KBM-7 (cell line): Measurements from ENCODE around the gene ADAM12.
"Not testable (repeated sequence)": the region's sequence is repeated elsewhere in the genome, so short reads cannot be mapped to it uniquely, and the experiment has no call there.

Experiments
- DNase-seq: peaks from one replicate; pipeline ENCODE4 v3.0.0-alpha.2; 2015
- in situ Hi-C: fragments of 300-500 bp; cut with MboI; formaldehyde crosslinking; loops from 2 replicates; pipeline ENCODE4 v1.14.3; 2020; ENCODE audit warnings: low sequenced_read_pairs, low pct_unique_long_range_greater_than_20kb, mixed read lengths

Gene ADAM12

DNA sequence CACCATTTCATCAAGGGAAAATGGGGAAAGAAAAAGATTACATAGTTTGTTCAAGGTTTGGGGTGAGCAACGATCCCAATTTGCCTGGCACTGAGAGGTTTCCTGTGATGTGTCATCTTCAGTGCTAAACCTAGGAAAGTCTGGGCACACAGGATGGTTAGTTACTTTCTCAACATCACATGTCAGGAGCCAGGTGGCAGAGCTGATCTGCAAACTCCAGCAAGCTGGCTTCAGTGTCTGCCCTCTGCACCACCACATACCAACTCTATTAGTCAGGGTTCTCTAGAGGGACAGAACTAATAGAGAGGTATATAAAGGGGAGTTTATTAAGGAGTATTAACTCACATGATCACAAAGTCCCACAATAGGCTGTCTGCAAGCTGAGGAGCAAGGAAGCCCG lies 11.3 kb downstream of the ADAM12 start:
- no peak for DNase-seq
- in situ Hi-C loops, result no loop called here

DNA sequence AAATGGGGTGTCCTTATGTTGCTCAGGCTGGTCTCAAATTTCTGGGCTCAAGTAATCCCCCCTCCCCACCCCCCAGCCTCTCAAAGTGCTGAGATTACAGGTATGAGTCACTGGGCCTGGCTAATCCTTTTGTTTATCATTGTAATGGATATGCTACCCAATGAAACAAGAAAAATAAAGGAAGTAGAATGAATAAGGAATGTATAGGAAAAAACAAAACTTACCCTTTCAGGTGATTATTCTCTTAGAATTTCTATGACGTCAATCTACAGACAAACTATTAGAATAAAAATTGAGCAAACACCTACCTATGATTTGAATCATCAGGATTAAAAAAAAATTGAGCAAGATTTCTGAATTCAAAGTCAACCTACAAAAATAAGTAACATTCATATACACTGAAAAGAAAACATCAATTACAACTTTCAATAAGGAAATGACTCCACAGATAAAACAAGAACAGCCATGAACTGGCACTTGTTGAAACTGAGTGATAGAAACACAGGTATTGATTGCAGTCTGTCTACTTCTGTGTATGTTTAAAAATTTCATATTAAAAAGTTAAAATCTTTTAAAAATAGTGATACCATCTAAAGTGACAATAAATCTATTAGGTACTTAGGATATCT lies 12.2 kb downstream of the ADAM12 start:
- no peak for DNase-seq
- in situ Hi-C loops, result no loop called here

DNA sequence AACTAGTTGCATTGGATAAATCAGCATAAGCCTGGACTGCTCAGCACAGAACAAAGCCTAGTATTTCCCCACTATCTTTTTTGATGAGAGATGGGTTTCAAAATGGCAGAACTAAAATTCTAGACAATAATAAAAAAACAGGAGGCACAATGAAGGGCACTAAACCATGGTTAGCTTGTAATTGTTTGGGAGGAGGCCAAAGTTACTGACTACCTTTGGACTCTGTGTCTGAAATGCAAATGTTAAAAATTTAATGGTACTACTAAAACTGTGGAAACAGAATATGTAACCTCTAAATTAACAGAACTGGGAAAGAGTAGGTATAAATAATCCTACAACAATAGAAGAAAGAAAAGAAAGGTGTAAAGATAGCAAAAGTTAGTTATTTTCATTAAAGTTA lies 13.0 kb downstream of the ADAM12 start:
- in situ Hi-C loops, result no loop called here
- no peak for DNase-seq

DNA sequence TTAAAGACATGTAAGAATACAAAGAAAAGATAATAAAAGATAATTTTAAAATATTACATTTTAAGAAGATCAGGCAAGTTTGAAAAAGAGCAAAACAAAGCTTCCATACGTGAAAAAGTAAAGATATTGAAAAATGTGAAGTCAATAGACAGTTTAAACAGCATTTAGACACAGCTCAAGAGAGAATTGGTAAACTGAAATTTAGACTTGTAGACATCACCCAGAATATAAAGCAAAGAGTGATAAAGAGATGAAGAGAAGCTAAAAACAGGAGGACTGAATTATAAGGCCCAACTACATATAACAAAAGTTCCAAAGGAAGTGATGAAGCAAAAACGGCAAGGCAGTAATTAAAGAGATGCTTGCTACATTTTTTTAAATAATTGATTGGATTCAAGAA lies 13.8 kb downstream of the ADAM12 start:
- no peak for DNase-seq
- in situ Hi-C loops, result no loop called here

DNA sequence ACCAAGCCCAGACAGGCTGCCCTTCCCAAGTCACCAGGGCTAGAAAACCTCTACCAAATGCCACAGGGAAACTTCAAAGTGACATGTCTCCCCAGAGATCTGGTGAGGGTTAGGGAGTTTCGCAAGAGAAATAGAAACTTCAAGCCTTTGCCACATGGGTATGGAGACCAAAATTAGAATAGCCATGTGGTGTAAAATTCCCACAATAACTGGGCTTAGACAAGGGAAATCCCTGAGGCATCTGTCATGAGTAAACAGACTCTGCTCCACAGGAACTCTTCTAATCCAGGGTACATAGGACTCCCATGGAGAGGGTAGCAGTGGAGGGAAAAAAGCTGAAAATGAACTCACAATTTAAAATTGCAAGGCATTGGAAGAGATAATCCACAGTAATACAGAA lies 14.3 kb downstream of the ADAM12 start:
- DNase-seq, result no peak
- in situ Hi-C loops, result no loop called here

DNA sequence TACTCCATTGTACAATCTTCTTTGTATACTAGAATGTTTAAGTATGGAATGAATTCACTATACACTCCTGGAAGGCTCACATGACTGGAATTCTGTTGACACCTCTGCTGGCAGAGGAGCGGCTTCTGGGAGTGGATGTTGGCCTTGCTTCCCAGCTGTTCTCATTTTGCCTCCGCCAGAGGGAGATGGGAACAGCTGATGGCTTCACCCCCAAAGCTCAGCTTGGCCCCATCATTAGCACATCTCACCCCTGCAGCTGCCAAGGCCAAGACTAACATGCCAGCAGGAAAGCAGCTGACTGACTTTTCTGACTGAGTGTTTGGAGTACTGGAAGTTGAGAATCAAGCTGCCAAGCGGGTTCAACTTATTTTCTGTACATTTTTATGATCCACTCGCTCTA lies 15.1 kb downstream of the ADAM12 start:
- DNase-seq, result no peak
- in situ Hi-C loops, result no loop called here

DNA sequence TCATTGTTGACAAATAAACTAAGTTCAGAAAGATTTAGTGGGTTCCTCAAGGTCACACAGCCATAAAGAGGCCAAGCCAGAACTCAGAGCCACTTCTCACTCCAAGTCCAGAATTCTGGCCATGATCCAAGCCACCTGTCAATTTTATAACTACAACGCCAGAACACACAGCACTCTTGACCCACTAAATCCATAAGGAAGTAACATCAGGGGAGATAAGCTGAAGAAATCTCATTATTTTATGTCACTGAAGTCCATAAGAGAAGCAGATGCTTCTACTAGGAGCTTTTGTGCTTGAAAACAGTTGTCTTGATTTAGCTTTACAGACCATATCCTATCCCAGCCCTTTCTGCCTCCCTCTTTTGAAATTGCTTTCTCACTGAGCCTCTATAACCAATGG lies 15.9 kb downstream of the ADAM12 start:
- in situ Hi-C loops, result no loop called here
- DNase-seq, result no peak

DNA sequence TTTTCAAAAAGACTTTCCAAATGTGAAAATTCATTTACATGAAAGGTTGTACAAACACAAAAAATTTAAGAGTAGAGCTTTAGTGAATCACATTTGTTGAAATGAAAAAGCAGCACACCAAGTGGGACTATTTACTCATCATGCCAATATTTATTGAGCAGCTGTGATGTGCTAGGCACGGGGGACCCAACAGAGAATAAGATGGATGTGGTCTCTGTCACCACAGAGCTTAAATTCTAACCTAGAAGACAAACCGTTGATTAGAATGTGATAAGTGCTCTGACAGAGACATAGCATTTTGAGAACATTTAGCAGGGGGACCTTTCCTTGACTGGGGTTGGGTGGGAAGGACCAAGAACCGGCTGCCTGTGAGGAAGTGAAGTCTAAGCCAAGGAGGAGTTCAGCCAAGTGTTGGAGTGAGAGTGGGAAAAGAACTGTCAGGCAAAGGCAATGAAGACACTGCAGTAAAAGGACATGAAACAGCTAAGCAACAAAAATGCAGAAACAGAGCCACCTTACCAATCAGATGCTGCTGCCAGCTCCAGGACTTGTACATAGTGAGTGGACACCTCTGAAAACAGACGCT lies 19.1 kb downstream of the ADAM12 start:
- DNase-seq, result no peak
- in situ Hi-C loops, result no loop called here

DNA sequence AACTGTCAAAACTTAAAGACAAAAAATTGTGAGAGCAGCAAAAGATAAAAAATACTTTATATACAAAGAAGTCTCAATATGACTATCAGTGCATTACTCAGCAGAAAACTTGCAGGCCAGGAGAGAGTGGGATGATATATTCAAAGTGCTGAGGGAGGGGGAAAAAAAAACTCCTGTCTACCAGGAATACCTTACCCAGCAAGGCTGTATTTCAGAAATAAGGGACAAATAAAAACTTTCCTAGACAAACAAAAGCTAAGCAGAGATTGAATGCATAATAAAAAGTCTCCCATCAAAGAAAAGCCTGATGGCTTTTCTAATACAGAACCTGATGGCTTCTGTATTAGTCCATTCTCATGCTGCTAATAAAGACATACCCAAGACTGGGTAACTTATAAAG lies 31.1 kb downstream of the ADAM12 start:
- no peak for DNase-seq
- in situ Hi-C loops, result no loop called here

DNA sequence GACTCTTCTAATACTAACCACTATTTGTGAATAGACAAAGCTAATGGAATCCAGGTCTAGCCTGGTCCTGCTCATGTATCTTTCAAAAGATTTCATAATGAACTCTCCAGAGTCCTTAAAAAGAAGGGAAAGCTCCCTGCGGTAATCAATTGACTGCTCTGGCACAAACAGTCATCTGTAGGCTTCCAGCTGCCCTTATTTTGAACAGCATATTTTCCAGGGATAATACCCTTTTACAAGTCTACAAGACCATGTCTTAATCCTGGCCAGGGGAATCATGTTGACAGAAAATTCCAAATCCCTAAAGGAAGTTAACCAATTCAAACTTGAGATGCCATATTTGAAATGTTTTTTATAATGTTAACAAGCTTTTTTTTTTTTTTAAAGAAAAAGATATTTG lies 34.6 kb downstream of the ADAM12 start:
- DNase-seq, result no peak
- in situ Hi-C loops, result no loop called here

DNA sequence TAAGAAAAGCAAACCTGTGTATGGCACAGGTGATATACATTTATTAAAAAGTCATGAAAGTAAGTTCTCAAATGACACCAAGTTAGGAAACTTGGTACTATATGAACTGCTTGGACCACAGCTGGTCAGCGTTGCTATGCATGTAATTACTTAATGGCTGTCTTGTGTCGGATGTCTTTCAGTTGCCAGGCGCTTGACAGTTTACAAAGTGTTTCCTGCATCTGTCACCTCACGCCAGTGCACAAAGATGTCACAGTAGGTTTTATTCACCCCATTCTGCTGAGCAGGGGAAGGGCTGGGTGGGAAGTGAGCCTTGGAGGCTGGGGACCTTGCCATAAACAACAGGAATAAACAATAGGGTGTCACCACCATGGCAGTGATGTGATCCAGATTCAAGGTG lies 35.8 kb downstream of the ADAM12 start:
- in situ Hi-C loops, result no loop called here
- no peak for DNase-seq

DNA sequence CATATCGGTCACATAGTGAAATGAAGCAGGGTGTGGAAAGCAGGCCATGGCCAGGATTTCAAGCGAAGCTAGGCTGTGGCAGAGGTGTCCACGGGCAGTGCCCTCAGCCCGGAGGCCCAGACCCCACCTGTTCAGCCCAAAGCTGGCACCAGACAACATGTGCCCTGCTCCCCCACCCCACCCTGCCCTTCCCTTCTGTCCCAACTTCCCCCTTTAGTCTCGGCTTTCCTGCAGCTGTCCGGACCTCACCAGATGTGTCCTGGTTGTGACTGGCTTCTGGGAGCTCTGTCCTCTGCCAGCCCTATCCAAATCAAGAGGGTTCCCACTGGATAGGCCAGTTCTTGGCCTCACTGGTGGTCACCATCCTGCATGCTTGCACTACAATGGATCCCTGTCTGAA lies 37.3 kb downstream of the ADAM12 start:
- no peak for DNase-seq
- in situ Hi-C loops, result no loop called here

DNA sequence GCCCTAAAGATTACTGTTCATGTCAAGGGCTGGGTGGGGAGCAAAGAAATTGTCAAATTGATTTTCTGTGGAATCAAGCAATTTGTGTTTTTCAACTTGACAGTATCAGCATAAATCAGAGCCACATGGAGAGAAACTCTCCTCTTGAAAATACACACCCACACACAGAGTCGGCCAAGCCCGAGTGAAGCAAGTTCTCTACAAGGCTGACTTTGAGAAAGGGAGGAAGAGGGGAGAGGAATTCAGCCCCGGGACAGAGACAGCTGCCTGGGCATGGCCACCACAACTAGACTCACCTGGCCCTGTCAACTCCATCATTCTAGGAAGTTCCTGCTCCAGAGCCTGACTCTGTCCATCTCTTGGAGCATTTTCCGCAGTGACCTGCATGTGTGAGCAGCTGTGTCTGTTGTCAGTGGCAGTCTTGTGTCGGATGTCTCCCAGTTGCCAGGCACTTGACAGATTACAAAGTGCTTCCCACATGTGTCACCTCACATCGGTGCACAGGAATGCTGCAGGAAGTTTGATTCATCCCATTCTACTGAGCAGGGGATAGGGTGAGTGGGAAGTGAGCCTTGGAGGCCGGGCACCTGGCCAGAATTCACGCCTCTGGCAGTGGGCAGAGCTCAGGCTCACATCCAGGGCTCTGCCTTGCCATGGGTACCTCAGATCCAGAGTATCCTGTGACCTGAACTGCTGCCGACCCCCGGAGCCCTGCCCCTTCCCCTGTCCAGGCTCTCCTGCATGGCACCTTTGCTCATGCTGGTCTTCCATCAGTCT lies 37.9 kb downstream of the ADAM12 start:
- in situ Hi-C loops, result no loop called here
- no peak for DNase-seq

DNA sequence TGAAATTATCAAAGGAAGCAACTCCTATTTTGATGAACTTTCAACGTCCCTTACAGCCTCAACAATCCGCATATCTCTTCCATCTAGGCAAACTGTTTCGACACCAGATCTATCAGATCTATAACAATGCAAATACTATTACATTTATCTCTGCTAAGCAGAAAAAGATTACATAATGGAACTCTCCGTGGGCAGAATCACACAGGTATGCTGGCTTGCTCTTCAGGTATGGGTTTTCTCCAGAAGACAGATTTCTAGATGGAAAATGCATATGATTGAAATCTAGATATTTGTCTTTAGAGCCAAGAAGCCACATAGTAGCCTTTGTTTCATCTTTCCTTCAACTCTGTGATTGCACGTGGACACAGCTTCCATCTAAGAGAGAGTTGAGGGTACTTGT lies 38.6 kb downstream of the ADAM12 start:
- in situ Hi-C loops, result no loop called here
- DNase-seq, result no peak

DNA sequence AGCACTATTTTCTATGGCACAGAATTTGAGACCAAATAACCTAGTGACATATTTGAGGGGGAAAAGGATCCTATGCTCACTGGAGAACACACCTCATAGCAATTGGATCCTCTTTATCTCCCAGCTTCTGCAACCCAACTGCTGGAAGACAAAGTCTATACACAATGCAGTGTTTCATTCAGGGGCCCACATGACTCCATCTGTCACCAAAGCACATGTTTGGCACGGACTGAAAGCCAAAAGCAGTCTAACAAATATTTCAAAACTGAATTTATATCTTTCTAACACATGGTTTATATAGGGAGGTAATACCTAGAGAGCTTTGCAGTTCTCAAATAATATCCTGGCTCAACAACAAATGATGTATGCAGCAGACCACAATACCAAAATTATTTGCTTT lies 39.2 kb downstream of the ADAM12 start:
- in situ Hi-C loops, result no loop called here
- no peak for DNase-seq

DNA sequence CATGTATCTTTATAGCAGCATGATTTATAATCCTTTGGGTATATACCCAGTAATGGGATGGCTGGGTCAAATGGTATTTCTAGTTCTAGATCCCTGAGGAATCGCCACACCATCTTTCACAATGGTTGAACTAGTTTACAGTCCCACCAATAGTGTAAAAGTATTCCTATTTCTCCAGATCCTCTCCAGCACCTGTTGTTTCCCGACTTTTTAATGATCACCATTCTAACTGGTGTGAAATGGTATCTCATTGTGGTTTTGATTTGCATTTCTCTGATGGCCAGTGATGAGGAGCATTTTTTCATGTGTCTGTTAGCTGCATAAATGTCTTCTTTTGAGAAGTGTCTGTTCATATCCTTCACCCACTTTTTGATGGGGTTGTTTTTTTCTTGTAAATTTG lies 44.8 kb downstream of the ADAM12 start:
- in situ Hi-C loops, DNase-seq: not testable (repeated sequence)

DNA sequence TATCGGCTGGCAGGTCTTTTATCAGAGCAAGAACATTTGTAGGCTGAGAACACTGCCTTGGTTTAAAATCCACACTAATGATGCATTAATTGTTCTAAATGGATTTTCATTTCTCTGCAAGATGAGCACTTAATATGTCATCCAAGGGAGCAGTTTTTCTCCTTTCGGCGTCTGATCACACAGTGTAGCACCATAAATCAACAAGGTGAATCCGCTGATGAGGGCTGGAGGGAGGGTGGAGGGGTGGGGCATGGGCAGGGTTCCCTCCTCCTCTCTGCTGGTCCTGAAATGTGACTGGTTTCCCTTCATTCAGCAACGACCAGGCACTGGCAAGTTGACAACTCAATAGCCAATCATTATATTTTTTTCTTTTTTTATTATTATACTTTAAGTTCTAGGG lies 45.6 kb downstream of the ADAM12 start:
- DNase-seq, result no peak
- in situ Hi-C loops, result no loop called here

DNA sequence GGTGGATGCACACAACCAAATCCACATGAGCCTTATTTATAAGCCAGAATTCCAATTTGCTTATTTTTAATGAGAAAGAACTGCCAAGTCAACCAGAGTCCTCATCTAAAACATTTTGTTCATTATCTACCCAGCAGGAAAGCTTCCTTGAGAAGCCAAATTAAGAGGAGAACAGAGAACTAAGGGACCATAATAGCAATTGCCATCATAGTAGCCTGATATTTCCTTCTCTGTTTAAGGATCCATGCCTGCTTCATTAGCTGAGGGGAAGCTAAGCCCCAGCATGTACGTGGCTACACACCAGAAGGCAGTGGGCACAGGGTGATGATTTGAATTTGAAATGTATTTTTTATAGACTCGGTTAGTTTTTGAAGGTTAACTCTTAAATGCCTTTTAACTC lies 46.8 kb downstream of the ADAM12 start:
- no peak for DNase-seq
- in situ Hi-C loops, result no loop called here

DNA sequence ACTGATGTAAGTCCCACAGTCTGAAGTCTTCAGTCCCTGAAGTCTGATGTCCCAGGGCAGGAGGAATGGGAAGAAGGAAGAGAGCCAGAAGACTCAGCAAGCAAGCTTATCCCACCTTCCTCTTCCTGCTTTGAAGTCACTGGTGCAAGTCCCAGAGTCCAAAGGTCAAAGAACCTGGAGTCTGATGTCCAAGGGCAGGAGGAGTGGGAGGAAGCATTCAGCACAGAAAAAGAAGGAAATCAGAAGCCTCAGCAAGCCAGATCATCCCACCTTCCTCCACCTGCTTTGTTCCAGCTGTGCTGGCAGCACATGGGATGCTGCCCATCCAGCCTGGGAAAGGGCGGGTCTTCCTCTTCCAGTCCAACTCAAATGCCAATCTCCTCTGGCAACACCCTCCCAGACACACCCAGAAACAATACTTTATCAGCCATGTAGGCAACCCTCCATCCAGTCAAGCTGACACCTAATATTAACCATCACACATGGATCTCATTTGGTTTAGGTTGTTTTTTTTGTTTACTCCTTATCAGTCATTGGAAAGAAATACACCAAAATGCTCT lies 50.9 kb downstream of the ADAM12 start:
- in situ Hi-C loops, result no loop called here
- DNase-seq, result no peak

DNA sequence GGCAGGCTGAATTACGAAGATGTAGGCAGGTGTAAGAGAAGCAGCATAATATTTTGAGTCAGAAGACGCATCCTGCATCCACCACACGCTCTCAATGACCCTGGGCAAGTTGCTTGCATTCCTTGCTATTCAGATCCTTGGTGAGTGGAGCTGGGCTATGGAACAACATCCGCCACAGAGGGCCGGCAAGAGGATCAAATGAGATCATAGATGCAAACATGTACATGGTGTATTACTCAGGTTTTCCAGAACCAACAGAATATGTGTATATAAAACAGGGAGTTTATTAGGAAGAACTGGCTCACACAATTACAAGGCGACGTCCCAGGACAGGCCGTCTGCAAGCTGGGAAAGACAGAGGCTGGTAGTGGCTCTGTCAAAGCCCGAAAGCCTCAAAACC lies 51.5 kb downstream of the ADAM12 start:
- in situ Hi-C loops, result no loop called here
- DNase-seq, result no peak

DNA sequence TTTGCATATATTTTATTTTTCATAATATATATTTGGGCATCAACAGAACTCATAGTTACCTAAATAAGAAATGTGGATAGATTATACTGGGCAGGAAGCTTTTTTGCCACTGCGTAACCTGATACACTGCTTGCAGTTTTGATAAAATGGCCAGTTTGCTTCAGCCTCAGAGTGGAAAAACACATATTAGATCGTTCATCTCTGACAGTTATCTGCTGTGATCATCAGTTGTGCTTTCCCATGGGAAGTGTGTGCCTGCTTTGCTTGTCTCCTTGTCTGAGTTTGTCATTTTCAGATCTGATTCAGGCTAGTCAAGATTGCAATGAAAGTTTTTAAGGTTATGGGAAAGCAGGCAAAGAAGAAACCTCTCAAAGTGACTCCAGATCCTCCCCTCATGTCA lies 54.0 kb downstream of the ADAM12 start:
- in situ Hi-C loops, result no loop called here

More for the DNA sequence above, 54.0 kb downstream of the ADAM12 start:
- no peak for DNase-seq
